ENCODE data around the gene PADI1.

PADI1 gene

DNA sequence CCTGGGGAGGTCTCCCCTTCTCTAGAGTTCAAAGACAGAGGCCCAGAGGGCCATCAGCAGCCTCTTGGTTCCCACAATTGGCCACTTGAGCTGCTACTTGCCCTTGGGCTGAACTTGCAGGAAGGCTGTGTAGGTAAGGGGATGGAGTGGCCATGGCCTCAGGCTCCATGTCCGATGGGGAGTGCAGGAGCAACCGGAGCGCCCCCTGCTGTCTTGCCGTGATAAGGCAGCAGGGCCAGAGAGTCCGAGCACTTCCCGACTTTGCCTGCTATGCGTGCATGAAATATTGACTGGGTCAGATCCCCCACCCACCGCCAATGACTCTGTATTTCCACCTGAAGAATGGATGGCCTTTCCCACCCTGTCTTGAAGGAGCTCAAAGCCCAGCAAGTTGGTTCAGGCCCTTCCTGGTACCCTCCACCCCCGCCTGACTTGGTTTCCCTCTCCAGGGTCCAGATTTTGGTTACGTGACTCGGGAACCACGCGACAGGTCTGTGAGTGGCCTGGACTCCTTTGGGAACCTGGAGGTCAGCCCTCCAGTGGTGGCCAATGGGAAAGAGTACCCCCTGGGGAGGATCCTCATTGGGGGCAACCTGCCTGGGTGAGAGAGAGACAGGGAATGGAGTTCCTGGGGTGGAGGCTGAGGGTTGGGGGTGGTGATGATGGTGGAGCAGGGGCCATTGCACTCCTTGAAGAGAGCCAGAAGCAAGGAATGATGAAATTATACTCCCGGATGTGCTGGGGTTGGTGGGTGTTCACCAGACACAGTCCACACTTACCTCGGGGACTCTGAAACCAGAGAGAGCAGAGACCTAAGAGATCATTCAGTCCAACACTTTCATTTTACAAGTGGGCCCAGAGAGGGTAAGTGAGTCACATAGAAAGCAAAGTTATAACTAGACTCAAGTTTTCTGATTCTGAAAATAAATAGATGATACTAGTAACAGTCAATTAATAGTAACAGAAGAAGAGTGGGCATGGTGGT lies 69.5 kb downstream of the PADI1 start:
- in situ Hi-C loops (cut with HindIII; ENCODE audit: low sequenced_read_pairs): no loop called here
- TF ChIP-seq, protein P1, sequence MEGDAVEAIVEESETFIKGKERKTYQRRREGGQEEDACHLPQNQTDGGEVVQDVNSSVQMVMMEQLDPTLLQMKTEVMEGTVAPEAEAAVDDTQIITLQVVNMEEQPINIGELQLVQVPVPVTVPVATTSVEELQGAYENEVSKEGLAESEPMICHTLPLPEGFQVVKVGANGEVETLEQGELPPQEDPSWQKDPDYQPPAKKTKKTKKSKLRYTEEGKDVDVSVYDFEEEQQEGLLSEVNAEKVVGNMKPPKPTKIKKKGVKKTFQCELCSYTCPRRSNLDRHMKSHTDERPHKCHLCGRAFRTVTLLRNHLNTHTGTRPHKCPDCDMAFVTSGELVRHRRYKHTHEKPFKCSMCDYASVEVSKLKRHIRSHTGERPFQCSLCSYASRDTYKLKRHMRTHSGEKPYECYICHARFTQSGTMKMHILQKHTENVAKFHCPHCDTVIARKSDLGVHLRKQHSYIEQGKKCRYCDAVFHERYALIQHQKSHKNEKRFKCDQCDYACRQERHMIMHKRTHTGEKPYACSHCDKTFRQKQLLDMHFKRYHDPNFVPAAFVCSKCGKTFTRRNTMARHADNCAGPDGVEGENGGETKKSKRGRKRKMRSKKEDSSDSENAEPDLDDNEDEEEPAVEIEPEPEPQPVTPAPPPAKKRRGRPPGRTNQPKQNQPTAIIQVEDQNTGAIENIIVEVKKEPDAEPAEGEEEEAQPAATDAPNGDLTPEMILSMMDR (IDR thresholded peaks at IDR 0.05; ENCODE audit: low read depth, low read length): peak; percentile 85
- DNase-seq (ENCODE audit: low read depth, low spot score): peak; percentile 34
- H3K4me3 ChIP-seq (ENCODE audit: low read depth, low read length): no peak overlapping the region

DNA sequence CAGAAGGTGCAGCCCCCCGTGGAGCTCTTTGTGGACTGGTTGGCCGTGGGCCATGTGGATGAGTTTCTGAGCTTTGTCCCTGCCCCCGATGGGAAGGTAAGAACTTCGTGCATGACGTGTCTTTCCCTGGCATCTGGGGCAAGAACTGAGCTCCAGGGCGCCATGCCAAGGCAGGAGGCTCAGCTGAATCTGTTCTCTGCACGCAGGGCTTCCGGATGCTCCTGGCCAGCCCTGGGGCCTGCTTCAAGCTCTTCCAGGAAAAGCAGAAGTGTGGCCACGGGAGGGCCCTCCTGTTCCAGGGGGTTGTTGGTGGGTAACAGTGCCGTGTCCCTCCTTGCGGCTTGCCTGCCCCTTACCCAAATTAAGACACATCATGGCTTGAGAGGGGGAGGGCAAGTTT lies 71.6 kb downstream of the PADI1 start:
- DNase-seq (ENCODE audit: low read depth, low spot score): peak; percentile 33
- H3K4me3 ChIP-seq (ENCODE audit: low read depth, low read length): no peak overlapping the region
- in situ Hi-C loops (cut with HindIII; ENCODE audit: low sequenced_read_pairs): no loop called here
- TF ChIP-seq, protein P1 (IDR thresholded peaks at IDR 0.05; ENCODE audit: low read depth, low read length): no peak

DNA sequence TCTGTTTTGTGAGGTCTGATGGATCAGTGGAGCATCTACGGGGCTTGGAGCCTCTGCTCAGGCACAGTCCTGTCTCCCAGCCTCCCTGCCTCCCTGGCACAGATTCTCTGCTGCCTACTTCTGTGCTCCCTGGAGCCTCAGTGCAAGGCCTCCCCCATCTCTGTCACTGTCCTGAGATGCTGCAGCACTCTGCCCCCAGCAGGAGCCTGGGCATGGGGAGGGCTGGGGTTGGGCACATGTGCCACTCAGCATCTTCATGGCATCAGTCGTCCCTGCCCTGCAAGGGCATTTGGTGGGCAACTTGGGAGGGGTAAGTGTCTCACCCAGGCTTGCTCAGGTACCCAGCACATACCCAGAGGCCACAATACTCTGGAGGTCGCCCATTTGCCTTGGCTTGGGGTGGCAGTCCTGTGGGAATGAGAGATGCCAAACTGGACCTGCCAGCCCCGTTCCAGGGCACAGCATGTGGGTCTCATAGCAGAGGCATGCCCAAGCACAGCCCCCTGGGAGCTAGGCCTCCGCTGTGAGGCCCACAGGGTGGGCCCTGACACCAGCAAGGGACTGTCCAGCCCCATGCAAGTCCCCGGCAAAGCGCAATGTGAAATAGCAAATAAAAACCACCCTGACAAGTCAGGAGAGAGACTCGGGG lies 72.7 kb downstream of the PADI1 start:
- TF ChIP-seq, protein P1 (IDR thresholded peaks at IDR 0.05; ENCODE audit: low read depth, low read length): no peak
- no peak for DNase-seq (ENCODE audit: low read depth, low spot score)
- in situ Hi-C loops (cut with HindIII; ENCODE audit: low sequenced_read_pairs): no loop called here
- H3K4me3 ChIP-seq (ENCODE audit: low read depth, low read length): no peak overlapping the region

DNA sequence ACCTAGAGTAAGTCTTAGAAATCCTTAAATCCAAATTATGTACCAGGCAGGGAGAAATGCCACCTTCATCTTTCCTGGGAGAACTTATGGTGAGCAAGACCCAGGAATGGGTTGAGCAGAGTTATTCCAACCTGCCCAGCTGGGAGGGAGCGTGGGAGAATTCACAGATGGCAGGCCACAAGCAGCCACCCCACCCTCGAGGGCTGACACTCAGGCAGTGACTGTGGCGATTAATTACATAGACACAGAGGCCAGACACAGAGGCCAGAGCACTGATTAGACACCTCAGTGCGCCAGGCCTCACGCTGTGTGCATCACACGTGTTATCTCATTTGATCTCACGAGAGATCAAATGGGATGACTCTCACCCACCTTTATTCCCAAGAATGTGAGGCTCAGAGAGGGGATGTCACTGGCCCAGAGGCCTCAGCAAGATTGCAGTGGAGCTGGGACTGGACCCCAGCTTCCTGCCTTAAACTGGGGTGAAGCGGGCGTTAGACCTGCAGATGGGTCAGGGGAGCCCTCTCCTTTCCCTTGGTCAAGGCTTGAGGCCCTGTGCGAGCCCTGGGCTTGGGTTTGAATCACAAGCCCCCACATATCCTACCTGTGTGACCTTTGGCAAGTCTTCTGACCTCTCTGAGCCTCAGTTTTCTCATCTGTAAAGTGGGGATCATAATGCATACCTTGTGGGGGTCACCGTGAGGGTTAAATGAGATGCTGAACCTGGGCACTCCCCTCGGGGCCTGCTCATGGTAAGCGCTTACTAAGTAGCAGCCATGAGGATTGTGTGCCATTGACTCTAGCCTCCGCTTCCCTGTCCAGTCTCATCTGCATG lies 74.3 kb downstream of the PADI1 start:
- H3K4me3 ChIP-seq (ENCODE audit: low read depth, low read length): no peak overlapping the region
- DNase-seq (ENCODE audit: low read depth, low spot score): no peak
- in situ Hi-C loops (cut with HindIII; ENCODE audit: low sequenced_read_pairs): no loop called here
- TF ChIP-seq, protein P1 (IDR thresholded peaks at IDR 0.05; ENCODE audit: low read depth, low read length): no peak

DNA sequence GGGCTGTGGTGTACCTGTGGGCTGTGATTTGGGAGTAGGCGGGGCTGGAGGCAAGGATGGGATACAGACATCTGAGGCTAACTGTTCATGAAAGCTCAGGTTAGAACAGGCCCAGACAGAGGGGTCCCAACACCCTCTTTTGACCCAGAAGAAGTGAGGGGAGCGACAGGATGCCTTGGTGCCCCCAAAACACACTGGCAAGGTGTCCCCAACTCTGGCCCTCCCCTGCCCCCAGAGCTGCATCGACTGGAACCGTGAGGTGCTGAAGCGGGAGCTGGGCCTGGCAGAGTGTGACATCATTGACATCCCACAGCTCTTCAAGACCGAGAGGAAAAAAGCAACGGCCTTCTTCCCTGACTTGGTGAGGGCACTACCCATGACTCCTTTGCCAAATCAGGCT lies 75.5 kb downstream of the PADI1 start:
- in situ Hi-C loops (cut with HindIII; ENCODE audit: low sequenced_read_pairs): no loop called here
- TF ChIP-seq, protein P1 (IDR thresholded peaks at IDR 0.05; ENCODE audit: low read depth, low read length): no peak
- no peak for DNase-seq (ENCODE audit: low read depth, low spot score)
- H3K4me3 ChIP-seq (ENCODE audit: low read depth, low read length): no peak overlapping the region

DNA sequence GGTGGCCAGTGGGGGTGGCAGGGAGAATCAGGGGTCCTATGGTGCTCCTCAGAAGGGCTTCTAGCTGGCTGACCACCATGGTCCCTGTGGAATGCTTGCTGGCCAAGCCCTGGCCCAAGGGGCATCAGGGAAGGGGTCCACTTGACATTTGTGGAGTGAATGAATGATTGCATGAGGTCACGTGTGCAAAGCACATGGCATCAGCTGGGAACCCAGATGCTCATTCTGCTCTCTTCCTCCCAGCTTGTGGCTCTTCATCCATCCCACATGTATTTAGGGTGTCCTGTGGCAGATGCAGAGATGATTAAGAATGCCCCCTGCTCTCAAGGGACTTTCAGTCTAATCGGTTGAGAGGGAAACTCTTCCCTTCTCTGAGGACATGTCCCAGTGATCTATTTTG lies 76.0 kb downstream of the PADI1 start:
- TF ChIP-seq, protein P1 (IDR thresholded peaks at IDR 0.05; ENCODE audit: low read depth, low read length): no peak
- in situ Hi-C loops (cut with HindIII; ENCODE audit: low sequenced_read_pairs): no loop called here
- H3K4me3 ChIP-seq (ENCODE audit: low read depth, low read length): no peak overlapping the region
- no peak for DNase-seq (ENCODE audit: low read depth, low spot score)

Data from astrocyte of the spinal cord (primary cell).